ENCODE measurements around the gene ZNF665.
"Not testable (repeated sequence)": the region's sequence is repeated elsewhere in the genome, so short reads cannot be mapped to it uniquely, and the experiment has no call there.

Gene ZNF665

DNA sequence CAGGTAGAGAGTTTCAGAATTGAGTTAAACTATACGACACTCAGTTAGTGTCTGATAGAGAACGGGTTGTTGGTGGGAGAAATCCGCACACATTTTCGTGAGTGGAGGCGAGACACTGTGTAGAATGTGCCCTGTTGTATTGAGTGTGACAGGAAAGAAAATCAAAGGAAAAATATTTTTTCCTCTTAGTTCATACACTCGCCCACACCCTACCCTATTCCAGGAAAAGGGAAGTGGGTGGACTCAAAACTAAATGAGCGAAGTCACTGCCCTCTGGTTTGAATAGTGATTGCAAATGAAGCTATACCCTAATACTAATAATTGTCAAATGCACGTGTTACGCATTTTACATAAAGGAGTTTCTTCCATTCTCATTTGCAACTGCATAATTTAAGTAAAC is 36.3 kb downstream of the ZNF665 start:
- no peak for DNase-seq

DNA sequence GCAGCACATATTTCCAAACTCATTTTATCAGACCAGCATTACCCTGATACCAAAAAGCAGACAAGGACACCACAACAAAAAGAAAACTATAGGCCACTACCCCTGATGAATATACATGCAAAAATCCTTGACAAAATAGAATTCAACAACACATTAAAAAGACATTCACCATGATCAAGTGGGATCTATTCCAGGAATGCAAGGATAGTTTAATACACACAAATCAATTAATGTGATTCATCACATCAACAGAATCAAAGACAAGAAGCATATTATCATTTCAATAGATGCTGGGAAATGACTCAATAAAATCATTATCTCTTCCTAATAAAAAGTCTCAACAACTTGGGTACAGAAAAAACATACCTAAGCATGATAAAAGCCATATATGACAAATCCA is 45.5 kb downstream of the ZNF665 start:
- DNase-seq: no peak

DNA sequence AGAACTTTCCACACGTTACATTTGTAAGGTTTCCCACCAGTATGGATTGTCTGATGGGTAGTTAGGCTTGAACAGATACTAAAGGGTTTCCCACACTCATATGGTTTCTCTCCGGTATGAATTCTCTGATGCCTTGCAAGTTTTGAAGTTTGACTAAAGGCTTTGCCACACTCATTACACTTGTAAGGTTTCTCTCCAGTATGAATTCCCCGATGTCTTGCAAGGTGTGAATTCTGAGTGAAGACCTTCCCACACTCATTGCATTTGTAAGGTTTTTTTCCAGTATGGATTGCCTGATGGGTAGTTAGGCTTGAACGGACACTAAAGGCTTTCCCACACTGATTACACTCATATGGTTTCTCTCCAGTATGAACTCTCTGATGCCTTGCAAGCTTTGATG is 52.8 kb downstream of the ZNF665 start:
- DNase-seq: no peak

DNA sequence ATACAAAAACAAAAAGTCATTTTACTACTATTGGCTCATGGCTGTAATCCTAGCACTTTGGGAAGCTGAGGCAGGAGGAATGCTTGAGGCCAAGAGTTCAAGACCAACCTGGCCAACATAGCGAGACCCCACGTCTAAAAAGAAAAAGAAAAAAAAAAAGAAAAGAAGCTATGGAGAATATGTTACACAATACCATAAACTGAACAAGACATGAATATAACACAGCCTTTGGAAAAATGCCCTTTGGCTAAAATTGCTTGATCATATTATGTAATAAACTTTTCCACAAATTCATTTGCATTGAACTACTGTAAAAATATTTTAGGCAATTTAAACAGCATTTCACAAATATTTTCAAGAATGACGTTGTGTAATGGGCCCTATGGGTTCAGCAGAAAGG is 56.7 kb downstream of the ZNF665 start:
- DNase-seq: no peak

DNA sequence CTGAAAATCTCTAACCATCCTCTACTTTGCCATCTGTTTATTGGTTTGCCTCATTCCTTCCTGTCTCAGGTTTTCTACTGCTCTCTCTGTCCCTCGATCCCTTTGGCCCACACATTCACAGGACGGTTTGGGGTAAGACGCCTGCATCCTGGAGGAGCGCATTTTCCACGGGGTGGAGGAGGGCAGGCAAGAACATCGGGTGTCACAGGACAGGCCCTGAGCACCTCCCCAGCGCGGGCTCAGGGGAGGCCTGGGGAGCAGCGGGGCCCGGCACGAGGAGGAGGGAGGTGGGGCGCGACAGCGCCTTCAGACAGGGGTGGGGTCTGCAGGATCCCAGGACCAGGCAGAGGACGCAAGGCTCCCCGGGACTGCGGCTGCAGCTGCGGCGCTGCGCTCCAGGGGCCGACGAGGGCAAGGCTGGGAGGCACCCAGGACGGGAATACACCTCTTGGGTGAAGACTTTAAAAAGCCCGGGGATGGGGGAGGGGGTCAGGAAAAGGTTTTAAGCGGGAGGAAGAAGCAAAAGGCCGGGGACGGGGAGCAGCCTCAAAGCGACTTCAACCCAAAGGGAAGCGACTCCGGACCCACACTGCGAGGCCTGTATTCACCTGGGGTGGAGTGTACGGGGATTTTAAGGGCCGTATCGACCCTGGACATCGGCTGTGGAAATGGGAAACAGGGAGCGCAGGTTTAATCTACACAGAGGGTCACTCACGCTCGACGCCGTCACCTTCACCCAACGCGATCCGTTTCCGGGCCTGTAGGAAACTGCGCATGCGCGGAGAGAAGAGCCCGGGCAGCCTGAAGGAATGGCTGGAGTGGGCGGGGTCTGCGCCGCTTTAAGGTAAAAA is 60.8 kb downstream of the ZNF665 start, which contains the start of gene ZNF415:
ZNF415 (minus strand) TSS at position 770 of the 851 bp plus-strand sequence. CDS start 10,234 bp downstream, outside the sequence.
- DNase-seq: no peak

DNA sequence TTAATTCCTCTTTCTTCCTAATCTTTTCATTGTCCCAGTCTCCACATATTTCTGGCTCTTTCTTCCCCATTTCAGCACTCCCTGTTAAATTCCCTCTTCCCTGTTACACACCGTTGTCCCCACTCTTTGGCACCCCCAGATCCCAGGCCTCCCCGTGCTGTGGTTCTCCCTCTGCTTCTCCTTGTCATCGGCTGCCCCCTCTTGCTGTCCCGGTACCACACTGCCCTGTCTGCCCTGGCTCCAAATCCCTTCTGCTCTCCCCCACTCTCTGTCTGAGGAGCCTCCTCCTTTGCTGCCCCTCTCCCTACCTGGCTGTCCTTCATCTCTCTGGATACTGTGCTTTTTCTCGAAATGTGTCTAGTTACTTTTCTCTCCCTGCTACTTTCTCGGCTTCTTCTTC is 61.4 kb downstream of the ZNF665 start:
- no peak for DNase-seq

DNA sequence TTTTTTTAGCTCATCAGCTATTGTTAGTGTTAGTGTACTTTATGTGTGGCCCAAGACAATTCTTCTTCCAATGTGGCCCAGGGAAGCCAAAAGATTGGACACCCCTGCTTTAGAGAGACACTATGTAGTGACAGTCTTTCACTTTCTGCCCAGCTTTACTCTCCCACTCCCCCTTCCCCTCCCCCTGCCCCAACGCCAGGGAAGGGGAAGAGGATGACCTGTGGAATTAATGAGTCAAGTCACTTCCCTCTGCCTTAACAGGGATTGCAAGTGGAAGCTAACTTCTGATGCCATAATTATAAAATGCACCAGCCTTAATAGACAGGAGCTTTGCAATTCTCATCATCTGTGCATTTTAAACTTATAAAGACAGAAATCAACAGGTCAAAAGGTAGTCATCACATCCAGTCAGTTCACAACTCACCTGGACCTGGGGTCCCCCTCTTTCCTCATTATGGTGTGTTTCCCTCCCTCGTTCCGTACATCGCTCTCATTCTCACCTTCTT is 62.0 kb downstream of the ZNF665 start:
- DNase-seq: no peak

DNA sequence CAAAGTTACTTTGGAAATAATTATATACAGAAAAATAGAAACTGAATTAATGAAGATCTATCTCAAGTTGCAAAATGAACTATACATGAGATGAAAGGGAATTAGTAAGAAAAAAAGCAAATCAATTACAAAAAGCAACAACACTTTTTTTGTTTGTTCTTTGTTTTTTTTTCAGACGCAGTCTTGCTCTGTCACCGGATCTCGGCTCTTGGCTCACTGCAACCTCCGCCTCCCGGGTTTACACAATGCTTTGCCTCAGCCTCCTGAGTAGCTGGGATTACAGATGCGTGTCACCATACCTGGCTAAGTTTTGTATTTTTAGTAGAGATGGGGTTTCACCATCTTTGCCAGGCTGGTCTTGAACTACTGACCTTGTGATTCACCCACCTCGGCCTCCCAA is 62.7 kb downstream of the ZNF665 start:
- no peak for DNase-seq

DNA sequence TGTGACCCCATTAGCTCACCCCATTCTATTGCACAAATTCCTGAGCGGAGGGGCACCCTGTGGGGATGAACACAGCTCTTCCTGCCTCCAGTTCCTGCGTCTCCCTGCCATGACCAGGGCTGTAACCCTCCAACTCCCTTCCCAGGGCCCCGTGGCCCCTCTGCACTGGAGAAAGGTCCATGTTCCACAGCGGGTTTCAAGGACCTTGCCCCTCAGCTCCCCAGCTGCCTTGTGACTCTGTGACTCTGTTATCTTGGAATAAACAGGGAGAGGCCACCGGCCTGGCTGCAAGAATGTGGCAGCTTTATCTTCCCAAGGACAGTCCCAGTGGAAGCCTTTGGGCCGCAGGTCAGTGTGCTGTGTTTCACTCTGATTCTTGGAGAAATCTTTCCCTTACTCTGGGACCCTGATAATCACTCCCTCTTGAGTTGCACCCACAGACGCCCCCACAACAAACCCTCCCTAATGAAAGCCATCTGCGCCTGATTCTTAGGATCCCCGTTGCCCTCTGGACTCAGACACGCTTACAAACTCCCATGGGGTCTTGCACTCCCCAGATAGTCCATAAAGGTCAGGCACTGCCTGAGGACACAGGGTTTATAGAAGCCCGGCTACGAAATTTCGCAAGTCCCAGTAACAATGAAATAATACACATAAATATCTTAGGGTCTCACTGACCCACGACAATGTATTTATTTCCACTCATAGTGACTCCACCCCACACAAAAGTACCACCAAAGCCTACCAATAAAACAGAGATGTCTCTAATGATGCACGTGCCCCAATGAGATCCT is 66.2 kb downstream of the ZNF665 start:
- DNase-seq: not testable (repeated sequence)

DNA sequence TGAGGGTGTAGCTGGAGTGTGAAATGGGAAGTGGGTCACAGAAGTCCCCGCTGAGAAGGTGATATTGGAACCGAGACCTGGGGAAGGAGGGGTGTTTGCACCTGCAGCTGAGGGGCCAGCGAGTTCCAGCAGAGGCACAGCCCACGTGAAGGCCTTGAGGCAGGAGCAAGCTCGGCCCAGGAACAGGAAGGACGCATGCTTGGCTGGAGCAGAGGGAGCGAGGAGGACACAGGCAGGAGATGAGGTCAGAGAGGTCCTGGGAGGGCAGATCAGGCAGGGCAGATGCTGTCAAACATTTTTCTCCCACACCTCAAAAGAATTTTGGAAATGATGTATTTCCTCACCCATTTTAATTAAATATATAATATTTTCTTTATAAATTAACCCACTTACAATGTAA is 69.8 kb downstream of the ZNF665 start:
- no peak for DNase-seq

All from NCI-H524 treated with DMSO at 0.1 percent for 48 hours (cell line).